ENCODE results near the gene CCL26. TPM values are rescaled to one million over a fixed set of nuclear protein-coding genes. Genes with fewer than 3 reads are reported as not detected.
A peak's percentile ranks its signal among the peaks of the same experiment; 100 is the strongest.

Gene CCL26
- total and polyA plus RNA-seq, 9 of the 15 experiments (the other 6 are each of a cell fraction or from before 2014, with no cell fraction given): 2.3 to 26.8 (median 8.4) TPM

DNA sequence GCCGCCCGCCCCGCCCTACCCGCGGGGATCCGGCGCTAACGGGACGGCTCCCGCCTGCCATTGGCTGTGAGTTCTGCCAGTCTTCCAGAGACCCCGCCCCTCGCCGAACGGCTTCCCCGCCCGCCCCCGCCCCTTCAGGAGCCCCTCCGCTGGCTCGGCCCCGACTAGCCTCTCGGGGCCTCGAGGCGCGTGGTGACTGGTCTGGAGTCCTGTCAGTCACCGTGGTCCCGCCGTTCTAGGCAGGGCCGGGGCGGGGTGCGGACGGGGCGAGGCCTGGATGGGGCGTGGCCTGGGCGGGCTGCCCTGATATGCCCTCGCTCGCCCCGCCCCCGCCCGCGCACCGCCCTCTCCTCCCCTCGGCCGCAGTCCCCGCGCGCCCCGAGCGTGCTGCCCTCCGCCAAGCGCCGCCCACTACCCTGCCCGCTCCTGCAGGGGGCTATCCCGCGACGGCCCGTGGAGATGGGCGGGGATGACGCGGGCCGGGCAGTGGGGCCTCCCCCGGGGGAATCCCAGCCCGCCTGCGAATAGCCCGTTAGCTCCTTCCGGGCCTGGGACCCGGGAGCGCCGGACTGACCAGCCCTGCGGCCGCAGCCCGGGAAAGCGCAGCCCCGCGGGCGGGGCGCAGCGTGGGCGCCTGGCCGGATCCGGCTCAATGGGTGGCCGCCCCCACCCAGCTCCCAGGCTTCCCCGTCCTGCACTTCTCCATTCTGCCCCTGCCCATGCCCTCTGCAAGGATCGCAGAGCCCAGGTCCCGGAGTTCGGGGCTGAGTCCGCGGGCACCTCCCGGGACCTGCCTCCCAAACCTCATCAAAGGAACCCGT lies 32.8 kb downstream of the CCL26 start (continued):
- TF ChIP-seq, protein P1, sequence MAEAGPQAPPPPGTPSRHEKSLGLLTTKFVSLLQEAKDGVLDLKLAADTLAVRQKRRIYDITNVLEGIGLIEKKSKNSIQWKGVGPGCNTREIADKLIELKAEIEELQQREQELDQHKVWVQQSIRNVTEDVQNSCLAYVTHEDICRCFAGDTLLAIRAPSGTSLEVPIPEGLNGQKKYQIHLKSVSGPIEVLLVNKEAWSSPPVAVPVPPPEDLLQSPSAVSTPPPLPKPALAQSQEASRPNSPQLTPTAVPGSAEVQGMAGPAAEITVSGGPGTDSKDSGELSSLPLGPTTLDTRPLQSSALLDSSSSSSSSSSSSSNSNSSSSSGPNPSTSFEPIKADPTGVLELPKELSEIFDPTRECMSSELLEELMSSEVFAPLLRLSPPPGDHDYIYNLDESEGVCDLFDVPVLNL (CRISPR knock-in tag; IDR thresholded peaks at IDR 0.05; ENCODE audit: low read depth): no peak
- TF ChIP-seq MXI1 (IDR thresholded peaks at IDR 0.05; ENCODE audit: low read depth, low read length) (0 out of 2 replicates have a peak, but pooled peaks have one; percentile 19), U2AF1 (optimal IDR thresholded peaks at IDR 0.05; ENCODE audit: low read depth, low read length) (peak; percentile 44), RFX1 (IDR thresholded peaks at IDR 0.05) (no peak), GABPB1 (CRISPR knock-in tag; IDR thresholded peaks at IDR 0.05) (peak; percentile 48; the same call in 1 of the 2 replicates), NR4A1 (CRISPR knock-in tag; IDR thresholded peaks at IDR 0.05) (peak; percentile 74; the same call in 1 of the 2 replicates), NR4A1 (tag; IDR thresholded peaks at IDR 0.05) (peak; percentile 65; the same call in 1 of the 2 replicates), JUND (IDR thresholded peaks at IDR 0.05; ENCODE audit: borderline replicate concordance, low read depth, low read length) (peak; percentile 41), JUND (tag; IDR thresholded peaks at IDR 0.05; ENCODE audit: borderline replicate concordance, low read depth, low read length) (no peak), GABPB2 (CRISPR knock-in tag; conservative IDR thresholded peaks at IDR 0.05) (no peak), NR2C2 (CRISPR knock-in tag; IDR thresholded peaks at IDR 0.05) (no peak), NR2C2 (tag; IDR thresholded peaks at IDR 0.05) (peak; percentile 44; the same call in 1 of the 2 replicates), SPI1 (IDR thresholded peaks at IDR 0.05; ENCODE audit: borderline replicate concordance, low read depth, low read length) (peak; percentile 85), NFIC (IDR thresholded peaks at IDR 0.05) (peak; percentile 59), ZNF232 (CRISPR knock-in tag; IDR thresholded peaks at IDR 0.05) (0 out of 2 replicates have a peak, but pooled peaks have one; percentile 40), TAF9B (IDR thresholded peaks at IDR 0.05; ENCODE audit: partially characterized antibody) (no peak), EP300 (IDR thresholded peaks at IDR 0.05; ENCODE audit: low read length) (peak; percentile 36; the same call in 1 of the 2 replicates)
- TF ChIP-seq, protein P2, sequence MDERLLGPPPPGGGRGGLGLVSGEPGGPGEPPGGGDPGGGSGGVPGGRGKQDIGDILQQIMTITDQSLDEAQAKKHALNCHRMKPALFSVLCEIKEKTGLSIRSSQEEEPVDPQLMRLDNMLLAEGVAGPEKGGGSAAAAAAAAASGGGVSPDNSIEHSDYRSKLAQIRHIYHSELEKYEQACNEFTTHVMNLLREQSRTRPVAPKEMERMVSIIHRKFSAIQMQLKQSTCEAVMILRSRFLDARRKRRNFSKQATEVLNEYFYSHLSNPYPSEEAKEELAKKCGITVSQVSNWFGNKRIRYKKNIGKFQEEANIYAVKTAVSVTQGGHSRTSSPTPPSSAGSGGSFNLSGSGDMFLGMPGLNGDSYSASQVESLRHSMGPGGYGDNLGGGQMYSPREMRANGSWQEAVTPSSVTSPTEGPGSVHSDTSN (CRISPR knock-in tag; IDR thresholded peaks at IDR 0.05; ENCODE audit: low read depth): peak; percentile 94
- TF ChIP-seq, protein P2 (tag; conservative IDR thresholded peaks at IDR 0.05; ENCODE audit: low read depth): peak; percentile 90
- TF ChIP-seq, protein P3, sequence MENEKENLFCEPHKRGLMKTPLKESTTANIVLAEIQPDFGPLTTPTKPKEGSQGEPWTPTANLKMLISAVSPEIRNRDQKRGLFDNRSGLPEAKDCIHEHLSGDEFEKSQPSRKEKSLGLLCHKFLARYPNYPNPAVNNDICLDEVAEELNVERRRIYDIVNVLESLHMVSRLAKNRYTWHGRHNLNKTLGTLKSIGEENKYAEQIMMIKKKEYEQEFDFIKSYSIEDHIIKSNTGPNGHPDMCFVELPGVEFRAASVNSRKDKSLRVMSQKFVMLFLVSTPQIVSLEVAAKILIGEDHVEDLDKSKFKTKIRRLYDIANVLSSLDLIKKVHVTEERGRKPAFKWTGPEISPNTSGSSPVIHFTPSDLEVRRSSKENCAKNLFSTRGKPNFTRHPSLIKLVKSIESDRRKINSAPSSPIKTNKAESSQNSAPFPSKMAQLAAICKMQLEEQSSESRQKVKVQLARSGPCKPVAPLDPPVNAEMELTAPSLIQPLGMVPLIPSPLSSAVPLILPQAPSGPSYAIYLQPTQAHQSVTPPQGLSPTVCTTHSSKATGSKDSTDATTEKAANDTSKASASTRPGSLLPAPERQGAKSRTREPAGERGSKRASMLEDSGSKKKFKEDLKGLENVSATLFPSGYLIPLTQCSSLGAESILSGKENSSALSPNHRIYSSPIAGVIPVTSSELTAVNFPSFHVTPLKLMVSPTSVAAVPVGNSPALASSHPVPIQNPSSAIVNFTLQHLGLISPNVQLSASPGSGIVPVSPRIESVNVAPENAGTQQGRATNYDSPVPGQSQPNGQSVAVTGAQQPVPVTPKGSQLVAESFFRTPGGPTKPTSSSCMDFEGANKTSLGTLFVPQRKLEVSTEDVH (IDR thresholded peaks at IDR 0.05; ENCODE audit: low read depth, partially characterized antibody): peak; percentile 70
- TF ChIP-seq, protein P4, sequence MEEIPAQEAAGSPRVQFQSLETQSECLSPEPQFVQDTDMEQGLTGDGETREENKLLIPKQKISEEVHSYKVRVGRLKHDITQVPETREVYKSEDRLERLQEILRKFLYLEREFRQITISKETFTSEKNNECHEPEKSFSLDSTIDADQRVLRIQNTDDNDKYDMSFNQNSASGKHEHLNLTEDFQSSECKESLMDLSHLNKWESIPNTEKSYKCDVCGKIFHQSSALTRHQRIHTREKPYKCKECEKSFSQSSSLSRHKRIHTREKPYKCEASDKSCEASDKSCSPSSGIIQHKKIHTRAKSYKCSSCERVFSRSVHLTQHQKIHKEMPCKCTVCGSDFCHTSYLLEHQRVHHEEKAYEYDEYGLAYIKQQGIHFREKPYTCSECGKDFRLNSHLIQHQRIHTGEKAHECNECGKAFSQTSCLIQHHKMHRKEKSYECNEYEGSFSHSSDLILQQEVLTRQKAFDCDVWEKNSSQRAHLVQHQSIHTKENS (CRISPR knock-in tag; IDR thresholded peaks at IDR 0.05): no peak
